HS-5 (cell line): Measurements from ENCODE around the gene JARID2.

Source experiments
- DNase-seq: peaks from one replicate; pipeline ENCODE4 v3.0.0-alpha.2; 2012; ENCODE audit warnings: low read depth

The JARID2 gene

GRCh38 chr6:15550546-15551123 is 304.8 kb downstream of the JARID2 start:
- DNase-seq = no peak

GRCh38 chr6:15551262-15551661 is 305.4 kb downstream of the JARID2 start:
- no peak for DNase-seq

- DNase-seq = no peak
Measured at GRCh38 chr6:15551798-15552197, 305.9 kb downstream of the JARID2 start.

- DNase-seq = no peak
Measured at GRCh38 chr6:15553031-15553430, 307.2 kb downstream of the JARID2 start.

- DNase-seq = no peak
Measured at GRCh38 chr6:15553736-15554294, 307.9 kb downstream of the JARID2 start.

- DNase-seq = no peak
Measured at GRCh38 chr6:15554728-15555100, 308.8 kb downstream of the JARID2 start.

GRCh38 chr6:15555101-15556038 is 309.5 kb downstream of the JARID2 start:
- DNase-seq = no peak

- DNase-seq = no peak
Measured at GRCh38 chr6:15556711-15557110, 310.8 kb downstream of the JARID2 start.

GRCh38 chr6:15557174-15557573 is 311.3 kb downstream of the JARID2 start:
- DNase-seq = no peak

- no peak for DNase-seq
Measured at GRCh38 chr6:15560713-15561112, 314.8 kb downstream of the JARID2 start.

GRCh38 chr6:15561447-15562199 is 315.8 kb downstream of the JARID2 start:
- DNase-seq = no peak

GRCh38 chr6:15562977-15563376 is 317.1 kb downstream of the JARID2 start:
- DNase-seq = no peak

- no peak for DNase-seq
Measured at GRCh38 chr6:15569035-15569995, 323.4 kb downstream of the JARID2 start.

GRCh38 chr6:15570171-15570570 is 324.3 kb downstream of the JARID2 start:
- no peak for DNase-seq
